H1 (cell line): Measurements from ENCODE around the gene GRM5.

ENCODE experiments used
- CEBPB ChIP-seq: IDR thresholded peaks from 2 replicates; pipeline ENCODE4 v1.6.1; 2012; ENCODE audit warnings: low read depth, low read length
- EZH2 ChIP-seq: fragments of 200-600 bp; sonication (generic); IDR thresholded peaks from 2 replicates; pipeline ENCODE4 v1.7.1; 2012; ENCODE audit warnings: low read depth, mild to moderate bottlenecking, moderate library complexity, low read length, inconsistent platforms; ENCODE audit not compliant: severe bottlenecking
- GABPA ChIP-seq: IDR thresholded peaks from 2 replicates; pipeline ENCODE4 v1.6.1; 2011; ENCODE audit warnings: mild to moderate bottlenecking, low read length, moderate library complexity, borderline replicate concordance; ENCODE audit not compliant: insufficient read depth
- POU5F1 ChIP-seq: IDR thresholded peaks from 2 replicates; pipeline ENCODE4 v1.6.1; 2011; ENCODE audit warnings: low read depth, mild to moderate bottlenecking, low read length, moderate library complexity
- TF ChIP-seq, protein P1 (sequence below), 3 experiments: IDR thresholded peaks; 1 replicate in 2 of 3; 2 replicates in 1 of 3; pipeline versions ENCODE4 v1.5.1 to v1.6.1; 2011; ENCODE audit warnings: low read length in 3 of 3, mild to moderate bottlenecking in 3 of 3, inconsistent platforms in 2 of 3, low read depth in 1 of 3, moderate library complexity in 1 of 3; ENCODE audit not compliant: insufficient read depth in 1 of 3; ENCODE audit errors: control extremely low read depth in 1 of 3

DNA sequence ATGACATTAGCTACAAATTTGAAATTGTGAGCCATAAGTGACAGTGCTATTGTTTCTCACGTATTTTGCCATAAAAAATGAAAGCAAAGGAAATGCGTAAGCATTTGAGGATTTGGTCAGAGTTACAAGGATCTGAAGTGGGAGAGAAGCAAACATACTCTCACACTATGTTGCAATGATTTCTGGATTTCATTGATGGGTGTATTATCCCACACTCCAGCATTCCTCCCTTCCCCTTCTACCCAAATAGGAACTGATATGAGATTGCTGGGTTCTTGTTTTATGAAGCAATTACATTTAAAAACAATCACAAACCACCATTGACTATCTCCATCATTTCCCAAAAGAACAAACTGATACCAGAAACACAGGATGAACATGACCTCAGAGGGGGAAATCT lies 414.2 kb downstream of the GRM5 start:
- TF ChIP-seq, protein P1, sequence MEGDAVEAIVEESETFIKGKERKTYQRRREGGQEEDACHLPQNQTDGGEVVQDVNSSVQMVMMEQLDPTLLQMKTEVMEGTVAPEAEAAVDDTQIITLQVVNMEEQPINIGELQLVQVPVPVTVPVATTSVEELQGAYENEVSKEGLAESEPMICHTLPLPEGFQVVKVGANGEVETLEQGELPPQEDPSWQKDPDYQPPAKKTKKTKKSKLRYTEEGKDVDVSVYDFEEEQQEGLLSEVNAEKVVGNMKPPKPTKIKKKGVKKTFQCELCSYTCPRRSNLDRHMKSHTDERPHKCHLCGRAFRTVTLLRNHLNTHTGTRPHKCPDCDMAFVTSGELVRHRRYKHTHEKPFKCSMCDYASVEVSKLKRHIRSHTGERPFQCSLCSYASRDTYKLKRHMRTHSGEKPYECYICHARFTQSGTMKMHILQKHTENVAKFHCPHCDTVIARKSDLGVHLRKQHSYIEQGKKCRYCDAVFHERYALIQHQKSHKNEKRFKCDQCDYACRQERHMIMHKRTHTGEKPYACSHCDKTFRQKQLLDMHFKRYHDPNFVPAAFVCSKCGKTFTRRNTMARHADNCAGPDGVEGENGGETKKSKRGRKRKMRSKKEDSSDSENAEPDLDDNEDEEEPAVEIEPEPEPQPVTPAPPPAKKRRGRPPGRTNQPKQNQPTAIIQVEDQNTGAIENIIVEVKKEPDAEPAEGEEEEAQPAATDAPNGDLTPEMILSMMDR (IDR thresholded peaks at IDR 0.05; ENCODE audit: control extremely low read depth in 1 of 3, insufficient read depth in 1 of 3, low read depth in 1 of 3, low read length in 3 of 3): no peak
- TF ChIP-seq GABPA: no peak
- no peak for TF ChIP-seq EZH2
- TF ChIP-seq CEBPB: no peak
- TF ChIP-seq POU5F1: no peak
